Heart left ventricle (tissue), 13 donors: Measurements from ENCODE around the gene ARMH3.

Source experiments
- POLR2A ChIP-seq, 2 donors: fragments of 450-650 bp; IDR thresholded peaks; one replicate each; pipeline ENCODE4 v1.6.1; 2017; ENCODE audit warnings: antibody characterized with exemption in 2 of 2, mild to moderate bottlenecking in 2 of 2, moderate library complexity in 2 of 2
- TF ChIP-seq, protein P1 (sequence below), 12 donors: fragments of 200-600 bp; sonication (generic) in 4 of 12; IDR thresholded peaks; one replicate each; pipeline versions ENCODE4 v1.5.0 to v1.8.0; 2018 to 2022; ENCODE audit warnings: antibody characterized with exemption in 12 of 12, mild to moderate bottlenecking in 5 of 12
- donor health status: ischemic (EF 13 %, LVEDD 7.1; RV severe dilation, severe dysfunction).
- donor health status: DM: no; HTN: yes; CAD: no.
- donor health status: DM: no; HTN: no; CAD: no.
- donor health status: ischemic (EF 25% LVEDD 6.9; RV normal size, moderate dysfunction).
- donor health status: ischemic (EF 25% LVEDD 5.7; RV mildly dilated, moderate dysfunction).
- donor health status: ischemic (EF 35%, LVEDD 5.7; RV mildly dilated, moderate dysfunction).
- donor health status: nonischemic (EF 11% LVEDD 7.7; RV severe dilation, severe dysfunction).
- donor health status: DM: yes; HTN: yes; CAD: no.
- donor health status: PGD.
- donor health status: ischemic (EF 29% LVEDD 5.4; RV normal size, mild dysfunction).
- donor health status: nonischemic (EF 23%, LVEDD 6.1; RV moderate dilation, normal function).

DNA sequence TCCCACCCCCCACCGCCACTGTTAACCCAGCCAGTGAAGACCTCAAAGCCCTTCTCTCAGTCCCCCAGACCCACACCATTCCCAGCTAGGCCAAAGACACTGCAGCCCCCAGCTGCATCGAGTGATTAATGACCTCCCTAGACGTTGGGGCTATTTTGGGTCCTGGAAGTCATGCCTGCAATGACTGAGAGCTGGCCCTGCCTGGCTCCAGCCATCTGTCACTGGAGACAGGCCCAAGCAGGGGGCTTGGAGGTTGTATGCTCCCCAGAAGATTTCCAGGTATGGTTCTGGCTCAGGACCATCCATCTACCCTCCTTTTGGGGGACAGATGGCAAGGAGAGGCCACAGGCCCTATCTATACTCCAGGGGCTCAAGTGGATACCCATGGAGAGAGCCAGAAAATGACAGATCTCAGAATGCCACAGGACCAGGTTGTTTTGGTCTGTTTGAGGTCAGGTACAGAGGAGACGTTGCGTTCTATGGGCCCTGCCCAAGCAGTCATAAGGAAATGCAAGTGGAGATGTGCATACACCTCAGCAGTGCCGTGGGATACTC, 217.5 kb downstream of the ARMH3 start:
- TF ChIP-seq POLR2A (IDR thresholded peaks at IDR 0.05), result no peak
- TF ChIP-seq, protein P1, sequence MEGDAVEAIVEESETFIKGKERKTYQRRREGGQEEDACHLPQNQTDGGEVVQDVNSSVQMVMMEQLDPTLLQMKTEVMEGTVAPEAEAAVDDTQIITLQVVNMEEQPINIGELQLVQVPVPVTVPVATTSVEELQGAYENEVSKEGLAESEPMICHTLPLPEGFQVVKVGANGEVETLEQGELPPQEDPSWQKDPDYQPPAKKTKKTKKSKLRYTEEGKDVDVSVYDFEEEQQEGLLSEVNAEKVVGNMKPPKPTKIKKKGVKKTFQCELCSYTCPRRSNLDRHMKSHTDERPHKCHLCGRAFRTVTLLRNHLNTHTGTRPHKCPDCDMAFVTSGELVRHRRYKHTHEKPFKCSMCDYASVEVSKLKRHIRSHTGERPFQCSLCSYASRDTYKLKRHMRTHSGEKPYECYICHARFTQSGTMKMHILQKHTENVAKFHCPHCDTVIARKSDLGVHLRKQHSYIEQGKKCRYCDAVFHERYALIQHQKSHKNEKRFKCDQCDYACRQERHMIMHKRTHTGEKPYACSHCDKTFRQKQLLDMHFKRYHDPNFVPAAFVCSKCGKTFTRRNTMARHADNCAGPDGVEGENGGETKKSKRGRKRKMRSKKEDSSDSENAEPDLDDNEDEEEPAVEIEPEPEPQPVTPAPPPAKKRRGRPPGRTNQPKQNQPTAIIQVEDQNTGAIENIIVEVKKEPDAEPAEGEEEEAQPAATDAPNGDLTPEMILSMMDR (IDR thresholded peaks at IDR 0.05), result no peak
